ENCODE measurements around the gene CNPY1.

DNA sequence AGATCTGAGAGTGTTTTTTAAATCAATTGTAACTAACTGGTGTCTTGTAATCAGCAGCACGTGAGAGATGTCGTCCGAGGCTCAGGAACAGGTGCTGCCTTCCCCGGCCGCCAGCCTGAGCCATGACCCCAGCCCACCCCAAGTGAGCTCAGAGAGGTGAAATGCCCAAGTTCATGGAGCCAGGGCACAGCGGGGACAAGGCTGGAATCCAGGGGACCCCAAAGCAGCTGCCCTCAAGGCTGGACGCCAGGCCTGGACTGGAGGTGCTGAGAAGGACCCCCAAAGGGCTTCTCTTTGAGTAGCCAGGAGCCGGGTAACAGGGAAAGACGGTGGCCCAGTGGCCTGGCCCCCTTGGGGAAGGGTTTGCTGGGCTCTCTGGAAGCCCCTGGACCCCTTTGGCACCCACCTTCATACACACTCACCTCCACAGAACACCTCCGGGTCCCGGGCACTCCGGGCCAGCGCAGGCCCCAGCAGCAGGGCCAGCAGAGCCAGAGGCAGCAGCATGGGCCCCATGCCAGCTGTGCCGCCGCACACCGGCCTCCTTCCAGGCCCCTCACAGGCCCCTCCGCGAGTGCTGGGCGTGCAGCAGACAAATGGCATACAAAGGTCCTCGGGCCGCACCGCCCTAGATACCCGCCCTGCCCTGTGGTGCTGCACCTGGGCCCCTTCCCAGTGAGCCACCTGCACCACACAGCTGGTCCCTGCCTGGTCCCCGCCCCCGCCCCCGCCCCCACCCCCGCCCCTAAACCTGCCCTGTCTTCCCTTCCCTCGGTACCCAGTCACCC lies 24.0 kb upstream of the CNPY1 start:
- TF ChIP-seq, protein P1, sequence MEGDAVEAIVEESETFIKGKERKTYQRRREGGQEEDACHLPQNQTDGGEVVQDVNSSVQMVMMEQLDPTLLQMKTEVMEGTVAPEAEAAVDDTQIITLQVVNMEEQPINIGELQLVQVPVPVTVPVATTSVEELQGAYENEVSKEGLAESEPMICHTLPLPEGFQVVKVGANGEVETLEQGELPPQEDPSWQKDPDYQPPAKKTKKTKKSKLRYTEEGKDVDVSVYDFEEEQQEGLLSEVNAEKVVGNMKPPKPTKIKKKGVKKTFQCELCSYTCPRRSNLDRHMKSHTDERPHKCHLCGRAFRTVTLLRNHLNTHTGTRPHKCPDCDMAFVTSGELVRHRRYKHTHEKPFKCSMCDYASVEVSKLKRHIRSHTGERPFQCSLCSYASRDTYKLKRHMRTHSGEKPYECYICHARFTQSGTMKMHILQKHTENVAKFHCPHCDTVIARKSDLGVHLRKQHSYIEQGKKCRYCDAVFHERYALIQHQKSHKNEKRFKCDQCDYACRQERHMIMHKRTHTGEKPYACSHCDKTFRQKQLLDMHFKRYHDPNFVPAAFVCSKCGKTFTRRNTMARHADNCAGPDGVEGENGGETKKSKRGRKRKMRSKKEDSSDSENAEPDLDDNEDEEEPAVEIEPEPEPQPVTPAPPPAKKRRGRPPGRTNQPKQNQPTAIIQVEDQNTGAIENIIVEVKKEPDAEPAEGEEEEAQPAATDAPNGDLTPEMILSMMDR (conservative IDR thresholded peaks at IDR 0.05), result no peak
- no peak for TF ChIP-seq EZH2 (IDR thresholded peaks at IDR 0.05; ENCODE audit: low read depth)
